Aorta (tissue), 5 donors: Measurements from ENCODE around the gene VASN. TPM values are rescaled to one million over a fixed set of nuclear protein-coding genes. Genes with fewer than 3 reads are reported as not detected.

Source experiments
- ATAC-seq: fragments of 200-7000 bp; cut with Tn5 transposase; one replicate; pipeline ENCODE4 v1.9.1; 2022; ENCODE audit warnings: moderate library complexity; ENCODE audit not compliant: low FRiP score
- DNase-seq, 2 donors: peaks; one replicate each; pipeline ENCODE4 v3.0.0-alpha.2; 2020
- H3K27ac ChIP-seq, 2 donors: one replicate each; pipeline ENCODE4 v1.5.1; 2013; ENCODE audit warnings: low read length in 2 of 2, mild to moderate bottlenecking in 2 of 2, moderate library complexity in 2 of 2, control low read depth in 1 of 2, inconsistent platforms in 1 of 2, low read depth in 1 of 2
- H3K27me3 ChIP-seq, 2 donors: one replicate each; pipeline ENCODE4 v1.6.1; 2013; ENCODE audit warnings: control low read depth in 1 of 2, low read length in 1 of 2, mild to moderate bottlenecking in 1 of 2, moderate library complexity in 1 of 2; ENCODE audit not compliant: insufficient read depth in 2 of 2, control insufficient read depth in 1 of 2
- H3K36me3 ChIP-seq, 2 donors: one replicate each; pipeline ENCODE4 v1.6.1; 2013; ENCODE audit warnings: control low read depth in 1 of 2, low read length in 1 of 2, mild to moderate bottlenecking in 1 of 2; ENCODE audit not compliant: insufficient read depth in 2 of 2, control insufficient read depth in 1 of 2
- H3K4me1 ChIP-seq, 2 donors: one replicate each; pipeline ENCODE4 v1.6.1; 2013; ENCODE audit warnings: low read length in 2 of 2, control low read depth in 1 of 2, mild to moderate bottlenecking in 1 of 2, moderate library complexity in 1 of 2; ENCODE audit not compliant: insufficient read depth in 2 of 2, control insufficient read depth in 1 of 2
- H3K4me3 ChIP-seq, 2 donors: one replicate each; pipeline ENCODE4 v1.5.1; 2013; ENCODE audit warnings: low read length in 2 of 2, control low read depth in 1 of 2, mild to moderate bottlenecking in 1 of 2
- H3K9me3 ChIP-seq: one replicate; pipeline ENCODE4 v1.6.1; 2013; ENCODE audit warnings: mild to moderate bottlenecking, low read length; ENCODE audit not compliant: control insufficient read depth
- WGBS, 2 donors: extraction: QIAGEN DNeasy Blood & Tissue Kit; methylation state at CpG; one replicate each; pipeline ENCODE4 v1.1.7; 2013; 5-methylcytosine and 5-hydroxymethylcytosine counted together
- intact Hi-C, 2 donors: fragments of 100-400 bp; cut with DNase I; formaldehyde crosslinking; loops; one replicate each; pipeline versions ENCODE4 v1.14.2 to v1.15.0; 2022
- polyA plus RNA-seq, 2 donors: library from polyadenylated mRNA; stranded (reverse); fragments of 200-250 nt; gene quantifications; one replicate each; pipeline ENCODE4 v1.2.3, GENCODE V29; 2013
- total RNA-seq, 2 donors: library from RNA; stranded (reverse); fragmentation: NEBNext Ultra II Directional; extraction: Animal tissue kit (Norgen Biotek cat#: 25700); gene quantifications; one replicate each; pipeline ENCODE4 v1.2.1, GENCODE V29; 2021
- donor health status: healthy with polysubstance abuse.
- donor health status: Bipolar disorder and iron deficiency.
- donor health status: DM: no; HTN: no; CAD: no.
- donor health status: DM: no; HTN: no; CAD: no.
- donor health status: DM: yes; HTN: yes; CAD: no.

Gene VASN
- total and polyA plus RNA-seq, 4 donors, result 21.7 to 120 (median 59.1) TPM

DNA sequence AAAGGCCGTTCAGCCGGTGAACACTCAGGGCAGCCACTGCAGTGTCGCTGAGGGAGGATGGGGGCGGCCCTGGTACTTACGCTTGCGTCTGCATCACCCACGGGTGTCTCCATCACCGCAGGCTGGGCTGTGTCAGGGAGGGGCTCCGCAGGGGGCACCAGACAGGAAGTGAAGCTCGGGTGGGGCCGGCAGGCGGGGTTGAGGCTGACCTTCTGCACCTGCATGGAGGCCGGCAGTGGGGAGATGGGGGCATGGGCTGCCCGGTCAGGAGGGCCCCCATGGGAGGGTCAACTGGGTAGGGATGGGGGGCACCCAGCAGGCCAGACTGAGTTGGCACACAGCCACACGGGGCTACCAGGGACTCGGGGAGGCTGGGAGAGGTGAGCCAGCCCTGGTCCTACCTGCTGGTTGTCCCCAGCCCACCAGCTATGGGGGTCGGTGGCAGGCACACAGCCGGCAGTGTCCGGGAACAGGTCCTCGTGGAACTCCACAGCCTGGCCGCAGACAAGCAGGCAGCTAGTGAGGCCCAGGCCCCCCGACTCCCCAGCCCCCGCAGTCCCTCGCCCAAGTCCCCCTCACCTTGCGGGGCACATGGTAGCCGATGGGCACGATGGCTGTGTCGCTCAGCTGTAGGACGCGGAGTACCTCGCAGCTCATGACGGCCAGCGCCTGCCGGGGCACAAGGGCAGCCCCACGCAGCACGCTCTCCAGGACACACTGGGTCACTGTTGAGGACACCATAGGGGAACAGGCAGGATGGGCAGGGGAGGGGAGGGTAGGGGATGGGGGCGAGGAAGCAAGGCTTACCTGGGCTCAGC is 7.2 kb upstream of the VASN start:
- WGBS, 2 donors, result 92 to 93% methylated on average over 34 to 37 of the region's 37 CpGs
- DNase-seq (peak in 1 of 2 donors; percentile 46), ATAC-seq (no peak)
- Histone ChIP-seq H3K4me3 (no peak overlapping the region), H3K4me1 (no peaks in the 10 kb centered on the region), H3K27ac (no peak overlapping the region), H3K9me3 (no peaks in the 10 kb centered on the region), H3K27me3 (no peaks in the 10 kb centered on the region), H3K36me3 (no peaks in the 10 kb centered on the region)
- intact Hi-C loops, result no loop called here

DNA sequence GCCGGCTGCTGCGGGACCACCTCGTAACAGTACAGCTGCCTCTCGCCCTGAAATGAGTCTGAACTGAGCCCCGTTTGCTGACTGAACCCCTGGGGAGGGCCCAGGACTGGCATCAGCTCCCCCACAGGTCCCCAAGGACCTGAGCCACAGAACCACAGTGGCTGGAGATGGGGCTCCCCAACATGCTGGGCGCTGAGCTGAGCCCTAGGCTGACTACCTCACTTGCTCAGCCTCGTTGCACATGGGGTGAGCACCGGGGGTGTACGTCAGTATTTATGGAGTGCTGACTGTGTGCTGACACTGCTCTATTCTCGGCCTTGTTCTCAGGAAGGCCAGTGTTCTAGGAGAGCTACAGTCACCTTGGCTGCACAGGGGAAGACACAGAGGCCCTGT is 6.6 kb upstream of the VASN start:
- no peaks in the 10 kb centered on the region for H3K4me1 ChIP-seq
- H3K27me3 ChIP-seq, result no peaks in the 10 kb centered on the region
- DNase-seq (no peak), ATAC-seq (no peak)
- H3K36me3 ChIP-seq, result no peaks in the 10 kb centered on the region
- H3K4me3 ChIP-seq, result no peak overlapping the region
- H3K9me3 ChIP-seq, result no peaks in the 10 kb centered on the region
- H3K27ac ChIP-seq, result no peak overlapping the region
- 95% methylated on average over 8 to 10 of the region's 10 CpGs for WGBS, 2 donors
- intact Hi-C loops, result no loop called here

DNA sequence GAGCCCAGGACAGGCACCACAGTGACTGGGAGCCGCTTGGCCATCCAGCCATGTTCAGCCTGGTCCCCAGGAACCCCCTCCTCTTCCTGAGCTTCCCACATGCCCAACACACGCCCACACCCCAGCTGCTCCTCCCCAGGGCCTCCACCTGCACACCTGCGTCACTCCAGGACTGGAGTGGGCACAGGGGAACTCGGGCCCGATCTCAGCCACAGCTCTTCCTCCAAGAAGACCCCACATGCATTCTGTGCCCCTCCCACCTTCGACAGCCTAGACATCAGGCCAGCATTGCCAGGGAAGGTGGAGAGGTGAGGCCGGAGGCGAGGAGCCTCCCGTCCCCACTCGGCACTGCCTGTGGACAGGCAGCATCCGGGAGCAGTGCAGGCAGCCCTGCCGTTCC is 6.0 kb upstream of the VASN start:
- no peak overlapping the region for H3K4me3 ChIP-seq
- no peaks in the 10 kb centered on the region for H3K36me3 ChIP-seq
- H3K27me3 ChIP-seq, result no peaks in the 10 kb centered on the region
- intact Hi-C loops, result no loop called here
- no peaks in the 10 kb centered on the region for H3K9me3 ChIP-seq
- no peaks in the 10 kb centered on the region for H3K4me1 ChIP-seq
- ATAC-seq, result no peak
- no peak overlapping the region for H3K27ac ChIP-seq
- DNase-seq, result no peak
- 94 to 95% methylated on average over 11 to 12 of the region's 12 CpGs for WGBS, 2 donors

DNA sequence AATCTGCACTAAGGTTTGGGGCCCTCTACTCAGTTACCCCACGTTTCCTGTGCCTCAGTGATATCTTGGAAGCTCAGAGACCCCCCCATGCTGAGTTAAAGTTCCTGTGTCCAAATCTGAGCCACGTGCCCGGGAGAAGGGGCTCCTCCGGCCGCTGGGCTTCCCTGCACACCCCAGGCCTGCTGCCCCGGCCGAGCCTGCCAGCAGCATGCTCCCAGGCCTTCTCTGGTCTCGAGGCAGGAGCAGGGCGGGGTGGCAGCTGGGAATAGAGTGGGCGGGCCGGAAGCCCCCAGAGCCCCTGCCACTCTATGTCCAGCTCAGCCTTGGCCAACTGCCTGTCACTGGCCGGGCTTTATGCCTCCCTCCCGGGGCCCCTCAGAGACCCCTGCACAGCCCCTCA is 5.6 kb upstream of the VASN start:
- Histone ChIP-seq H3K36me3 (no peaks in the 10 kb centered on the region), H3K27me3 (no peaks in the 10 kb centered on the region), H3K9me3 (no peaks in the 10 kb centered on the region), H3K4me1 (no peaks in the 10 kb centered on the region), H3K4me3 (no peak overlapping the region), H3K27ac (no peak overlapping the region)
- ATAC-seq (no peak), DNase-seq (no peak)
- intact Hi-C loops, result no loop called here
- WGBS, 2 donors, result 92% methylated on average over 13 of the region's 13 CpGs

DNA sequence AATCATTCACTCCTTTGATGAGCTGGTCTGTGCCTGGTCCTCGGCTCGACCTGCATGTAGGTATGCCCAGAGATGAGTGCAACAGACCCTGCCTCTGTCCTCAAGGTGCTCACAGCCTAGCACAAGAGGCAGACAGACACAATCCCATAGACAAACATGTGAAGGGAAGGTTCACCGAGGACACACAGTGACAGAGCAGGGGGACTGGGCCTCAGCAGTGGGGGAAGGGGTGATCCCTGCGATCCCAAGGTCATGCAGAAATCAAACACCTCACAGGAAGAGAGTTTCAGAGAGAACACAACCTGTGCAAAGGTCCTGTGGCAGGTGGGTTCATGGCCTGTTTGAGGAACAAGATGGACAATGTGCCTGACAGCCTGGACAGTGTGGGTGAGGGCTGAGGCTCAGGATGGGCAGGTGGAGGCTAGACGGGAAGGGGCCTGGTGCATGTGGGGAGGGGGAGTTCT is 4.2 kb upstream of the VASN start:
- WGBS, 2 donors, result 94 to 96% methylated on average over 5 of the region's 5 CpGs
- H3K9me3 ChIP-seq, result no peaks in the 10 kb centered on the region
- no peaks in the 10 kb centered on the region for H3K4me1 ChIP-seq
- intact Hi-C loops, result no loop called here
- no peaks in the 10 kb centered on the region for H3K27me3 ChIP-seq
- peak overlapping the region in 1 of 2 donors; percentile 37 for H3K27ac ChIP-seq
- ATAC-seq, result no peak
- DNase-seq, result no peak
- no peak overlapping the region for H3K4me3 ChIP-seq
- H3K36me3 ChIP-seq, result no peaks in the 10 kb centered on the region

DNA sequence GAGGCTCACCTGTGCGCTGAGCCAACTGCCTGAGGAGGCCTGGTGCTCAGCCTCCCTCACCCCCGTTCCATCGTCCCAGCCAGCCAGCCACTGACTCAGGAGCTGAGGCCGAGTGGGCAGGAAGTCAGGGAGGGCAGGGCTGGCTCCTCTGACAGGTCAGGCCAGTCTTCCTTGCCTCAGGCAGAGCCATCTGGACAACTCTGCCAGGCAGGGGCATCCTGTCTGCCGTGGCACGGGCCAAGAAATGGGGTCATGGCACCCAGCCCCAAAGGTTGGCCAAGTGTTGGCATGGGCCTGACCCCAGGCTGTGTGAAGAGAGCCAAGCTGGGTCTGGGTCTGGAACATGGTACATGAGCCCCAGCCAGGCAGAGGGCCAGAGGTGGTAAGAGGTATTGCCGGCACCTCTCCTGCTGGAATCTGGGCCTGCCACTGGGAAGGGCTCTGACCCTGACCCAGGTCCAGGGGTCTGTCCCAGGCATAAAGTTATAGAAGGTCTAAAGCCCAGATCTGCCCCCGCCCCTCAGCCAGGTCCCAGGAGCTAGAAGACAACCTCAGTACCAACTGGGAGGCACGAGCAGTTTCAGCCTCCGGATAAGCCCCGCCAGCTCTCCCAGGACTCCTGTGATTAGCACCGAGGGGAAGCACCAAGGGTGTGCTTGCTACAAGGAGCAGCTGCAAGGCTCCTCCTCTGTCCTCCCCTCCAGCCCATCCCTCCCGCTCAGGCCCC is 2.5 kb upstream of the VASN start:
- no peaks in the 10 kb centered on the region for H3K36me3 ChIP-seq
- no peaks in the 10 kb centered on the region for H3K4me1 ChIP-seq
- 51 to 55% methylated on average over 11 to 13 of the region's 13 CpGs for WGBS, 2 donors
- intact Hi-C loops, result loop anchor here in 1 of 2 donors (2.0 kb wide), 1 partner anchor 26 kb away; no protein-coding TSS in a partner anchor
- ATAC-seq, result no peak
- peak overlapping the region; percentile 24 to 77 for H3K27ac ChIP-seq
- no peaks in the 10 kb centered on the region for H3K9me3 ChIP-seq
- peak; percentile 83 to 90 for DNase-seq
- no peak overlapping the region for H3K4me3 ChIP-seq
- no peaks in the 10 kb centered on the region for H3K27me3 ChIP-seq

DNA sequence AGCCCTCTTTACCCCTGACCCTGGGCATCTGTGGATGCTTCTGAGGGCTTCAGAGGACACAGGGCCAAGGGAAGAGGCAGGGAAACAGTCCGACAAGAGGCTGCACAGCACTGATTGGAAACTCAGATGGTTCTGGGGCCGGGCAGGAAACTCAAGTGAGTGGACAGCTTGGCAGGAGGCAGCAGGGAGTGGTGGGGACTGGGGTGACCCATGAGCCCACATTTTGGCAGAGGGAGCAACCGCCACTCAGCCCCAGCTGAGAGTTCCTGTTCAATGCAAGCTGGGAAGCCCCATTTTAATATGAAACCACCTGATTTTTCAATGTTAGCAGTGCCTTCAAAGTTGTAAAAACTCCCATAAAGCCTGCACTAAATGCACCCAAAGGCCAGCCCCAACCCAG is 1.5 kb upstream of the VASN start:
- Histone ChIP-seq H3K4me1 (no peaks in the 10 kb centered on the region), H3K27me3 (no peaks in the 10 kb centered on the region), H3K4me3 (no peak overlapping the region), H3K36me3 (no peaks in the 10 kb centered on the region), H3K9me3 (no peaks in the 10 kb centered on the region), H3K27ac (peak overlapping the region; percentile 36 to 77)
- WGBS, 2 donors, result 57 to 65% methylated on average over 3 of the region's 3 CpGs
- ATAC-seq, result no peak
- DNase-seq, result peak in 1 of 2 donors; percentile 67
- intact Hi-C loops, result loop anchor here in 1 of 2 donors (5.0 kb wide), 1 partner anchor 53 kb away; the partner anchor contains the start of gene GLIS2

DNA sequence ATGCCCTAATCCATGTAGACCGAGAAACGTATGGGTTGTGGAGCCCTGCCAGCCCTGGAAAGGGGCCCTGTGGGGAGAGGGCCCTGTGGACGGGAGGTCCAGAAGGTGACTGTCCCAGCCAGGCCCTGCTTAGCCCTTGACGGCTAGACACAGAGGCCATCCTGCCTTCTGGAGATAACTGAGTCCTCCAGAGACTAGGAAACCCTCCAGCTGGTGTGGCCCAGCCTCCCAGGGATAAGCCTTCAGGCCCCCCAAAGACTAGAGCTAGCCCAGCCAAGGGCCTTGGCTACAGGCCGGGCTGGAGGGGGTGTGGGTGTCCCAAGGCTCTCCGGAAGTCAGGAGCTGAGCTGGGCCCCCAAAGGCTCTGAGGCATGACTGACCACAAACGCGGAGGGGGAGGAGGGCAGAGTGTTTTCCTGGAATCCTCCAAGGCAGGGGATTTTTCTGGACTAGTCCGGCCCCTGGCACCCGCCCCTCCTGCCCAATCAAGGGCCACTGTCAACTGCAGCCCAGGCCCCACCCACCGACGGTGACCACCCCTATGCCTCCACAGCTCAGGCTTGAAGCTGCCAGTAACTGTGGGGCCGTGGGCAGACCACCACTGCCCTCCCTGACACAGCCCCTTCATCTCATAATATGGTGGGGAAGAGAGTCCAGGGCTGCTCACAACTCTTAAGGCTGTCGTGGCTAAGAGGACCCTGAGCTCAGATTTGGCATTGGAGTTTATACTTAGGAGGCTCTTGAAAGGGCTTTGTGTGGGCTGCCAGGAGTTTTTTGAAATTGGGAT is 885 bp upstream of the VASN start:
- Histone ChIP-seq H3K4me3 (no peak overlapping the region), H3K27ac (peak overlapping the region; percentile 36 to 77), H3K4me1 (no peaks in the 10 kb centered on the region), H3K27me3 (no peaks in the 10 kb centered on the region), H3K9me3 (no peaks in the 10 kb centered on the region), H3K36me3 (no peaks in the 10 kb centered on the region)
- WGBS, 2 donors, result 6 to 9% methylated on average over 12 to 14 of the region's 14 CpGs
- intact Hi-C loops, result loop anchor here in 1 of 2 donors (5.0 kb wide), 1 partner anchor 53 kb away; the partner anchor contains the start of gene GLIS2
- DNase-seq, result peak; percentile 95
- ATAC-seq, result peak; percentile 43
